Measurements from ENCODE around the gene MACROD2.

Gene MACROD2

DNA sequence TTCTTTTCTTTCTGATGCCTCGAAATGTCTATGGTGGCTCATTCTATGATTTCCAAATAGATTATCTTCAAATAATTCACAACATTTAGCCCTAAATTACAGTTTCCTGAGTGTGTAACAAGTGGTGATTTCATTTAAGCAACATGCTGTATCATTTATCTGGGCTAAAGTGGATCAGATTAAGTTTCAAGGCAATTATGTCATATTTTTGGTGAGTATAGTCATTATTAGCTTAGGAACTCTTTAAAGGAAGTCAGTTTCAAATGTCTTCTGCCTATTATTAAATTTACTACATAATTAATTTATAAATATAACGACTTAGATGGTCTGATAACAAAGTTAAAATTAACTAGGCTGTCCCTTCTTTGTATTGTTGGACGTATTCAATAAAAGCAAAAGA, 1190.0 kb downstream of the MACROD2 start:
- no peak for DNase-seq (ENCODE audit: low spot score)
- TF ChIP-seq, protein P1, sequence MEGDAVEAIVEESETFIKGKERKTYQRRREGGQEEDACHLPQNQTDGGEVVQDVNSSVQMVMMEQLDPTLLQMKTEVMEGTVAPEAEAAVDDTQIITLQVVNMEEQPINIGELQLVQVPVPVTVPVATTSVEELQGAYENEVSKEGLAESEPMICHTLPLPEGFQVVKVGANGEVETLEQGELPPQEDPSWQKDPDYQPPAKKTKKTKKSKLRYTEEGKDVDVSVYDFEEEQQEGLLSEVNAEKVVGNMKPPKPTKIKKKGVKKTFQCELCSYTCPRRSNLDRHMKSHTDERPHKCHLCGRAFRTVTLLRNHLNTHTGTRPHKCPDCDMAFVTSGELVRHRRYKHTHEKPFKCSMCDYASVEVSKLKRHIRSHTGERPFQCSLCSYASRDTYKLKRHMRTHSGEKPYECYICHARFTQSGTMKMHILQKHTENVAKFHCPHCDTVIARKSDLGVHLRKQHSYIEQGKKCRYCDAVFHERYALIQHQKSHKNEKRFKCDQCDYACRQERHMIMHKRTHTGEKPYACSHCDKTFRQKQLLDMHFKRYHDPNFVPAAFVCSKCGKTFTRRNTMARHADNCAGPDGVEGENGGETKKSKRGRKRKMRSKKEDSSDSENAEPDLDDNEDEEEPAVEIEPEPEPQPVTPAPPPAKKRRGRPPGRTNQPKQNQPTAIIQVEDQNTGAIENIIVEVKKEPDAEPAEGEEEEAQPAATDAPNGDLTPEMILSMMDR (IDR thresholded peaks at IDR 0.05; ENCODE audit: borderline replicate concordance, control extremely low read depth, extremely low read depth, insufficient read depth, missing control alignments): no peak
- in situ Hi-C loops (cut with MboI; ENCODE audit: low sequenced_read_pairs, unreplicated experiment): no loop called here

DNA sequence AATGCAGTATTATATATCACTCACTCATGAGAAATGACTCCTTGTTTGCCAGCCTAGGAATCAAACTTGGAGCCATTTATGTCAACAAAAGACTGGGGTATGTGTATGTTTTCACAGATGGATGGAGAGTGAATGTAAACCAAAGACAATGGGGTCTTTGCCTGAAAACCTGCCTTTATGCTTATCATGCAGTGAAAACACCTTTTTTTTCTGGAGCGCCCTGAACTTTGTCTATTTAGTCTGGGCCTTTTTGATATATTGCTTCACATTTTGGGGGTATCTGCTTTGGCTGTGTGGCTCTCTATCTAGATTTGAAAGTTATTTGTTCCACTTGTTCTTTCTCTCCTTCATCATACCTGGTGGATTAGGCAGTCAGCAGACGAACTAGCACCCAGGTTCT, 1190.6 kb downstream of the MACROD2 start:
- in situ Hi-C loops (cut with MboI; ENCODE audit: low sequenced_read_pairs, unreplicated experiment): no loop called here
- no peak for DNase-seq (ENCODE audit: low spot score)
- TF ChIP-seq, protein P1 (IDR thresholded peaks at IDR 0.05; ENCODE audit: borderline replicate concordance, control extremely low read depth, extremely low read depth, insufficient read depth, missing control alignments): no peak

GRCh38 chr20:15187612-15188011, 1192.3 kb downstream of the MACROD2 start:
- in situ Hi-C loops (cut with MboI; ENCODE audit: low sequenced_read_pairs, unreplicated experiment): no loop called here
- TF ChIP-seq, protein P1 (IDR thresholded peaks at IDR 0.05; ENCODE audit: borderline replicate concordance, control extremely low read depth, extremely low read depth, insufficient read depth, missing control alignments): no peak

GRCh38 chr20:15188415-15188814, 1193.1 kb downstream of the MACROD2 start:
- no peak for DNase-seq (ENCODE audit: low spot score)
- in situ Hi-C loops (cut with MboI; ENCODE audit: low sequenced_read_pairs, unreplicated experiment): no loop called here
- TF ChIP-seq, protein P1 (IDR thresholded peaks at IDR 0.05; ENCODE audit: borderline replicate concordance, control extremely low read depth, extremely low read depth, insufficient read depth, missing control alignments): no peak

More at GRCh38 chr20:15187612-15188011, 1192.3 kb downstream of the MACROD2 start:
- no peak for DNase-seq (ENCODE audit: low spot score)

DNA sequence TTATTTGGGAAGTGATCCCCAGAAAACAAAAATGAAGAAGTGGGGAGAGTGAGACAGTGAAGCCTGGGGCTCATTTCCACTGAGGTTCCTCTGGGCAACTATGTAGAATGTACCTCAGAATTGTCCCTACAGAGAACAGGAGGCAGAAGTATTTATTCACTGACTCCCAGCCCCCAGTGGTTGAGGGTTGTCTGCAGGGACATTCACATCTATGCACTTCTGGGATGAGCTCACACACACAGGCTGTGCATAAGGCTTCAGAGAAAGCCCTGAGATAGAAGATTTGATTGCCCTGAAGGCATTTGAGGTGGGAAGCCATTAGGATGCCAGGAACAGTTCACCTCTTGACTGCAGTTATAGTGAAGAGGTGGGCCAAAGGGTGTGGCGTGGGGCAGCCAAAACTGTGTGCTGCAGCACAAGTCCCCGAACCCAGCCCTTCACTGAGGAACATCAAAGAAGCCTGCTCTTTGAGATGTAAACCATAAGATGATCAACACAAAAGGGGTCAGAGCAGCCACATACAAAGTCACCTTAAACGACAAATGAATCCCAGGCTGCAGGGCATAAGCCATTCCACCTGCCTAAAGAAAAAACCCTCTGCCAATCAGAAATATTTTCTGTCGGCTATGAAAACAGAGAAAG, 1195.9 kb downstream of the MACROD2 start:
- no peak for DNase-seq (ENCODE audit: low spot score)
- in situ Hi-C loops (cut with MboI; ENCODE audit: low sequenced_read_pairs, unreplicated experiment): no loop called here
- TF ChIP-seq, protein P1 (IDR thresholded peaks at IDR 0.05; ENCODE audit: borderline replicate concordance, control extremely low read depth, extremely low read depth, insufficient read depth, missing control alignments): no peak

DNA sequence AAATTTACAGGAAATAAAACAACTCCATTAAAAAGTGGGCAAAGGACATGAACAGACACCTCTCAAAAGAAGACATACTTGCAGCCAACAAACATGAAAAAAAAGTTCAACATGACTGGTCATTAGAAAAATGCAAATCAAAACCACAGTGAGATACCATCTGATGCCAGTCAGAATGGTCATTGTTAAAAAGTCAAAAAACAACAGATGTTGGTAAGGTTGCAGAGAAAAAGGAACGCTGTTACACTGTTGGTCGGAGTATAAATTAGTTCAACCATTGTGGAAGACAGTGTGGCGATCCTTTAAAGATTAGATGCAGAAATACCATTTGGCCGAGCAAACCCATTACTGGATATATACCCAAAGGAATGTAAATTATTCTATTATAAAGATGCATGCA, 1200.1 kb downstream of the MACROD2 start:
- DNase-seq (ENCODE audit: low spot score): no peak
- TF ChIP-seq, protein P1 (IDR thresholded peaks at IDR 0.05; ENCODE audit: borderline replicate concordance, control extremely low read depth, extremely low read depth, insufficient read depth, missing control alignments): no peak
- in situ Hi-C loops (cut with MboI; ENCODE audit: low sequenced_read_pairs, unreplicated experiment): no loop called here

Measured in GM13976 (cell line).